Immature natural killer cell (primary cell): ENCODE measurements around the gene TAOK2. TPM values are rescaled to one million over a fixed set of nuclear protein-coding genes. Genes with fewer than 3 reads are reported as not detected.
"Not testable (repeated sequence)": the region's sequence is repeated elsewhere in the genome, so short reads cannot be mapped to it uniquely, and the experiment has no call there.

Experiments used
- DNase-seq, 3 donors: peaks; one replicate each; pipeline ENCODE4 v3.0.0; 2022; ENCODE audit warnings: mixed read lengths in 1 of 3
- H3K27ac Mint-ChIP-seq, 6 donors: one replicate each; pipeline ENCODE4 v1.8.0; 2020; ENCODE audit warnings: mixed read lengths in 6 of 6, mild to moderate bottlenecking in 5 of 6, inconsistent platforms in 4 of 6, moderate library complexity in 3 of 6
- H3K27me3 Mint-ChIP-seq, 3 donors: one replicate each; pipeline ENCODE4 v1.8.0; 2020 to 2021; ENCODE audit warnings: low read depth in 3 of 3, mild to moderate bottlenecking in 3 of 3, mixed read lengths in 3 of 3, moderate library complexity in 3 of 3, inconsistent platforms in 1 of 3
- H3K36me3 Mint-ChIP-seq, 3 donors: one replicate each; pipeline ENCODE4 v1.8.0; 2020; ENCODE audit warnings: mixed read lengths in 3 of 3, inconsistent platforms in 2 of 3, mild to moderate bottlenecking in 2 of 3
- H3K4me1 Mint-ChIP-seq, 2 donors: one replicate each; pipeline ENCODE4 v1.8.0; 2020; ENCODE audit warnings: inconsistent platforms in 2 of 2, mild to moderate bottlenecking in 2 of 2, mixed read lengths in 2 of 2, moderate library complexity in 1 of 2
- H3K4me3 Mint-ChIP-seq, 5 donors: one replicate each; pipeline ENCODE4 v1.8.0; 2020; ENCODE audit warnings: mild to moderate bottlenecking in 5 of 5, mixed read lengths in 5 of 5, inconsistent platforms in 3 of 5, moderate library complexity in 3 of 5
- H3K9me3 Mint-ChIP-seq, 6 donors: one replicate each; pipeline ENCODE4 v1.8.0; 2020; ENCODE audit warnings: mild to moderate bottlenecking in 6 of 6, mixed read lengths in 6 of 6, inconsistent platforms in 4 of 6, moderate library complexity in 3 of 6
- polyA plus RNA-seq, 3 donors: library from polyadenylated mRNA; unstranded; fragments of 300-500 nt; fragmentation: Illumina TruSeq; gene quantifications; one replicate each; pipeline ENCODE4 v1.2.3, GENCODE V29; 2021

TAOK2 gene
- polyA plus RNA-seq, 3 donors from 2014 or later, result 2.1 to 10.7 (median 3.0) TPM

DNA sequence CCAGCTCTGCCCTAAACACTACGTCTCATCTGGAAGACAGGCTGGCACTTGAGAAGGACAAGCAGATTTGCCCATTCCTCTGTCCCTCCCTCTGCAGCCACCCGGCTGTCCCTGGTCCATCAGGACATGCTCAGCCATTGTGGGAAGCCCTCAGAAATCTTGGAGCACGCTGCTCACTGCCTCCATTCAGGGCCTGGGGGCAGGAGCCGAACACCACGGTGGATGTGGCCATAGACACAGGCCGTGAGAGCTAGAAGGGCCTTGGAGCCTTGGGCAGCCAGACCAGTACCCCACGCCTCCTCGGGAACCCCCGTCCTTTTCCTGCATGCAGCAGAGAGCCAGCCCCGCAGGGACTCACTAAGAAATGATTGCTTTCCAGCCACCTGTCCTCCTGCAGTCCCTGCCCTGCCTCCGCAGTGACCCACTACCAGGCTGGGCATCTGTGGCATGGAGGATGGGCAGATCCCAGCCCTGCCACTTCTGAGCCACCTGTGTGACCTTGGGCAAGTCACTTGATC lies 33.8 kb downstream of the TAOK2 start:
- Mint-ChIP-seq H3K27me3 (peaks cover 10 to 15% (median 10%) of the 10 kb centered on the region in 3 donors), H3K4me1 (peaks cover 5% of the 10 kb centered on the region in 2 donors), H3K36me3 (peaks cover 0 to 2% (median 0%) of the 10 kb centered on the region in 3 donors), H3K9me3 (peaks cover 0 to 3% (median 0%) of the 10 kb centered on the region in 6 donors), H3K4me3 (no peak overlapping the region), H3K27ac (no peak overlapping the region)
- DNase-seq, result no peak

DNA sequence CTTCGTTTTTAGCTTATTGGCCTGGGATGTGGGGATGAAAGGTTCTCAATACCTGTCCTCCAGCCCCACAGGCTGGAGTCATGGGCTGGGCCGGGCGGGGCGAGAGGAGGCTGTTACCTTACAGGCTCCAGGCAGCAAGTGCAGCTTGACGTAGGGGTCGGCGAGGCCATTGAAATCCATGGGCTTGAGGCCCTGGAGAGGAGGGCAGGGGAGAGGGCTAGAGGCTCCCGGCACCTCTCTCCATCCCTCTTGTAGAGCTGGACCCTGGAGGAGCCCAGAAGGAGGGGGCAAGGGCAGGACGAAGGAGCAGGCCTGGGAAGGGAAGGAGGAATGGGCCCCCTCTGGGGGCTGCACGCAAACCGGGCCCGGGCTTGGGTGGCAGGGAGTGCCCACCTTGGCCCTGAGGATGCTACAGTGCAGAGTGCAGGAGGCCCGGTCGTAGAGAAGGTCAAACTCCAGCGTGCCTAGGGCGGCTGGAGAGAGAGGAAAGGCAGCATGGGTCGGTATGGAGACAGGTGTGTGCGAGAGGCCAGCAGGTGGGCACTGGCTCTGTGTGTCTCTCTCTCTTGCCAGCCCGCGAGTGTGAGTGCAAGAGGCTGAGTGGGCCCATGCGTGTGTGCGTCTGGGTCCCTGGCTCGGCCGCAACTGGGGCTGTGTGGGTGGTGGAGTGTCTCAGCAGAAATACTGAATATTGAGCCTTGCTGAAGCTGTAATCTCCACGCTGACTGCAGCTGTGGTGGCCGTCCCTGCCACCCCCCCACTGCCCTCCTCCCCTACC lies 35.6 kb downstream of the TAOK2 start:
- peaks cover 10 to 18% (median 14%) of the 10 kb centered on the region in 3 donors for H3K27me3 Mint-ChIP-seq

DNA sequence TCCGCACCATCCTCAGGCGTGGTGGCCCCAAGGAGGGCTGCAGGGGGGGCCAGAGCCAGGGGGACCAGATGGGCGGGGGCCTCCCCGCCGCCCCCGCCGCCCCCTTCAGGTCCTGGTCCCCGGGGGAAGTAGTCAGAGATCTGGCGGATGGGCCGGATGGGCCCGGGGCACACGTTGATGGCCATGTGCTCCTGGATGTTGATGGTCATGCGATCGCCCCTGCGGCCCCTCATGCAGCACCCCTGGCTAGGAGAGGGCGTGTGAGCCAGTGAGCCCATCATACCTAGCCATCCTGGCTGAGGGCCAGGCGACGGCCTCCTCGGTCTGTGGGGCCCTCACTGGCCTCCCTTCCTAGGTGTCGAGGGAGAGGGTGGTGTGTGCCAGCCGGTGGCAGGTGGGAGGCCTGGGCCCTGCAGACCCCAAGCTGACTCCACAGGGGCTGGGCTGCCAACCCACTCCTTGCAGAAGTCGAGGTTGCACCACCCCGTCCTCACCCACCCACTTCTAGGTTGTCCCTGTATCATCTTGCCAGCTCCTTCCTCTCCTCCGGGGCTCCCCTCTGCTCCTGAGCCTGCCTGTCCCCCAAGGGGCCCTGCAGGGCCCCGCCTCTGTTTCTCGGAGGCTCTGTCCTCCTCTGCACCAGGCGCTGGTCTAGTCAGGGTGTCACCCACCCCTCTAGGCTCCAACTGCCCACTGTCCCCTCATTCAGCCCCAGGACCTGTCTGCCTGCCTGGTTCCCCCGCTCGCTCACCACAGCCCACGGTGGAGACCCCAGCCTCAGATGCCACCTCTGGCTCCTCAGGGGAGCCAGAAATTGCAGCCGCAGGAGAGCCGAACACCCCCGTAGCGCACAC lies 36.5 kb downstream of the TAOK2 start:
- peaks cover 10 to 18% (median 14%) of the 10 kb centered on the region in 3 donors for H3K27me3 Mint-ChIP-seq
- no peak for DNase-seq
- H3K27ac Mint-ChIP-seq, result peak overlapping the region in 1 of 6 donors; percentile 50
- H3K36me3 Mint-ChIP-seq, result no peaks in the 10 kb centered on the region
- peaks cover 2 to 5% of the 10 kb centered on the region in 2 donors for H3K4me1 Mint-ChIP-seq
- H3K4me3 Mint-ChIP-seq, result peak overlapping the region in 4 of 5 donors; percentile 36 to 66 (median 41)
- H3K9me3 Mint-ChIP-seq, result peaks cover 0 to 2% (median 0%) of the 10 kb centered on the region in 6 donors

More for the DNA sequence above, 35.6 kb downstream of the TAOK2 start:
- H3K36me3 Mint-ChIP-seq, result no peaks in the 10 kb centered on the region
- no peak overlapping the region for H3K27ac Mint-ChIP-seq
- H3K4me3 Mint-ChIP-seq, result peak overlapping the region in 3 of 5 donors; percentile 18 to 48 (median 24)
- H3K4me1 Mint-ChIP-seq, result peaks cover 2 to 5% of the 10 kb centered on the region in 2 donors
- peaks cover 0 to 2% (median 0%) of the 10 kb centered on the region in 6 donors for H3K9me3 Mint-ChIP-seq
- DNase-seq, result no peak

GRCh38 chr16:30010844-30011713 lies 37.4 kb downstream of the TAOK2 start, which contains the start of gene DOC2A:
DOC2A (minus strand) TSS chr16:30011027; CDS start chr16:30010222, 805 bp downstream.
- H3K4me1 Mint-ChIP-seq, result peaks cover 2 to 5% of the 10 kb centered on the region in 2 donors
- H3K27ac Mint-ChIP-seq, result peak within 1 kb of the TSS in 1 of 6 donors; percentile 50
- peaks cover 0 to 2% (median 0%) of the 10 kb centered on the region in 6 donors for H3K9me3 Mint-ChIP-seq
- H3K36me3 Mint-ChIP-seq, result no peaks in the 10 kb centered on the region
- H3K27me3 Mint-ChIP-seq, result peaks cover 10 to 18% (median 14%) of the 10 kb centered on the region in 3 donors
- H3K4me3 Mint-ChIP-seq, result peak within 1 kb of the TSS in 4 of 5 donors; percentile 58 to 84 (median 70)
- DNase-seq, result no peak

DNA sequence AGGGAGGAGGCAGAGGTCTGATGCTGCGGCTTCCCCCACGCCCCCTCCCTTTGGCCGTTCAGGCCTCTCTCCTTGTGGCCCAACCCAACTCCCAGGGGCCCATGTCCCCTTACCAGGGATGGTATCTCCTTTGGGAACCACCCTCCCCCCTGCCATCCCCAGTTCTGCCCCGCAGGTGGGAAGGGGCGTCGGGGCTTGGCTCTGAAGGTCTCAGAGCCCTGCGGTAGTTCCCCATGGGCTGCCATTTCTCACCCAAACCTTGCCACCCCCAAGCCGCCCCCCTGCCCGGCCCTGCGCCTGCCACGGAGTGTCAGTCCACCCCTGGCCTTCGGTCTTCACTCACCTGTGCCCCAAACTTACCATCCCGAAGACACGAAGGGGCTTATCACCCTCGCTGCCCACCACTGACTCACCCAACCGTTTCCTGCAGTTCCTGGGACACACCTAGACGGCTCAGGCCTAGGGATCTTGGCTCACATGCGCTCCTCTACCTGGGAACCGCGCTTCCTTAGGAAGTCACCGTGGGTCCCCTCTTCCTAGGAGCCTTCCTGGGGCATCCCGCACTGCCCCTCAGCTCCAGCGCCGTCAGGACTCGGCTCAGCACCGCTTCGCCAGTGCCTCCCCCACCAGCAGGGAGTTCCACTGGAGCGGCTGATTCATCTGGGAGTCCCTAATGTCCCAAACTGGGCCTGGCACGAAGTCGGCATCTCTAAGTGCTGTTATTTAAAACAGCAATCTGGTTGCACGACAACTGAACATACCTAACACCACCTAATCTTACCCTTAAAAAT lies 38.2 kb downstream of the TAOK2 start:
- H3K27me3 Mint-ChIP-seq, result peaks cover 10 to 18% (median 14%) of the 10 kb centered on the region in 3 donors
- H3K36me3 Mint-ChIP-seq, result no peaks in the 10 kb centered on the region
- no peak overlapping the region for H3K27ac Mint-ChIP-seq
- H3K4me3 Mint-ChIP-seq, result peak overlapping the region; percentile 60 to 84 (median 76)
- no peak for DNase-seq
- H3K4me1 Mint-ChIP-seq, result peaks cover 2 to 5% of the 10 kb centered on the region in 2 donors
- H3K9me3 Mint-ChIP-seq, result peaks cover 0 to 2% (median 0%) of the 10 kb centered on the region in 6 donors

- not testable (repeated sequence) for H3K36me3 Mint-ChIP-seq, H3K9me3 Mint-ChIP-seq, H3K4me1 Mint-ChIP-seq, DNase-seq, H3K4me3 Mint-ChIP-seq, H3K27ac Mint-ChIP-seq
- H3K27me3 Mint-ChIP-seq, result peaks cover 8 to 20% (median 14%) of the 10 kb centered on the region in 3 donors
Observed at GRCh38 chr16:30012598-30012997, 38.9 kb downstream of the TAOK2 start.

GRCh38 chr16:30015450-30015849 lies 41.8 kb downstream of the TAOK2 start:
- not testable (repeated sequence) for DNase-seq, H3K36me3 Mint-ChIP-seq, H3K27ac Mint-ChIP-seq, H3K4me1 Mint-ChIP-seq, H3K4me3 Mint-ChIP-seq, H3K9me3 Mint-ChIP-seq
- H3K27me3 Mint-ChIP-seq, result peaks cover 4 to 16% (median 12%) of the 10 kb centered on the region in 3 donors

GRCh38 chr16:30016555-30017276 lies 43.0 kb downstream of the TAOK2 start:
- no peak for DNase-seq
- Mint-ChIP-seq H3K27me3 (peaks cover 2 to 15% (median 14%) of the 10 kb centered on the region in 3 donors), H3K36me3 (no peaks in the 10 kb centered on the region), H3K4me1 (peaks cover 10 to 14% of the 10 kb centered on the region in 2 donors), H3K4me3 (no peak overlapping the region), H3K9me3 (peaks cover 0 to 2% (median 0%) of the 10 kb centered on the region in 6 donors), H3K27ac (no peak overlapping the region)

GRCh38 chr16:30017277-30017656 lies 43.6 kb downstream of the TAOK2 start:
- no peak overlapping the region for H3K27ac Mint-ChIP-seq

DNA sequence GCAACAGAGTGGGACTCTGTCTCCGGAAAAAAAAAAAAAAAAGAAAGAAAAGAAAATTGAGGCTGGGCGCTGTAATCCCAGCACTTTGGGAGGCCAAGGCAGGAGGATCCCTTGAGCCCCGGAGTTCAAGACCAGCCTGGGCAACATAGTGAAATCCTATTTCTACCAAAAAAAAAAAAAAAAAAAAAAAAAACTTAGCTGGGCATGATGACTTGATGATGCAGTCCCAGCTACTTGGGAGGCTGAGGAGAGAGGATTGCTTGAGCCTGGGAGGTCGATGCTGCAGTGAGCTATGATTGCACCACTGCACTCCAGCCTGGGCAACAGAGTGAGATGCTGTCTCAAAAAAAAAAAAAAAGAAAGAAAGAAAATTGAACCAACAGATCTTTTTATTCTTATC lies 44.3 kb downstream of the TAOK2 start:
- H3K4me3 Mint-ChIP-seq, H3K27ac Mint-ChIP-seq, H3K9me3 Mint-ChIP-seq, H3K4me1 Mint-ChIP-seq, H3K36me3 Mint-ChIP-seq, DNase-seq: not testable (repeated sequence)
- peaks cover 0 to 11% (median 7%) of the 10 kb centered on the region in 3 donors for H3K27me3 Mint-ChIP-seq

More at GRCh38 chr16:30017277-30017656, 43.6 kb downstream of the TAOK2 start:
- Mint-ChIP-seq H3K27me3 (peaks cover 0 to 14% (median 9%) of the 10 kb centered on the region in 3 donors), H3K36me3 (no peaks in the 10 kb centered on the region), H3K4me3 (no peak overlapping the region), H3K9me3 (no peaks in the 10 kb centered on the region), H3K4me1 (peaks cover 8 to 9% of the 10 kb centered on the region in 2 donors)
- DNase-seq, result no peak

GRCh38 chr16:30018731-30019158 lies 45.1 kb downstream of the TAOK2 start:
- no peaks in the 10 kb centered on the region for H3K36me3 Mint-ChIP-seq
- no peak overlapping the region for H3K4me3 Mint-ChIP-seq
- H3K4me1 Mint-ChIP-seq, result peaks cover 8 to 9% of the 10 kb centered on the region in 2 donors
- no peaks in the 10 kb centered on the region for H3K9me3 Mint-ChIP-seq
- peaks cover 0 to 11% (median 5%) of the 10 kb centered on the region in 3 donors for H3K27me3 Mint-ChIP-seq
- H3K27ac Mint-ChIP-seq, result no peak overlapping the region
- DNase-seq, result no peak

DNA sequence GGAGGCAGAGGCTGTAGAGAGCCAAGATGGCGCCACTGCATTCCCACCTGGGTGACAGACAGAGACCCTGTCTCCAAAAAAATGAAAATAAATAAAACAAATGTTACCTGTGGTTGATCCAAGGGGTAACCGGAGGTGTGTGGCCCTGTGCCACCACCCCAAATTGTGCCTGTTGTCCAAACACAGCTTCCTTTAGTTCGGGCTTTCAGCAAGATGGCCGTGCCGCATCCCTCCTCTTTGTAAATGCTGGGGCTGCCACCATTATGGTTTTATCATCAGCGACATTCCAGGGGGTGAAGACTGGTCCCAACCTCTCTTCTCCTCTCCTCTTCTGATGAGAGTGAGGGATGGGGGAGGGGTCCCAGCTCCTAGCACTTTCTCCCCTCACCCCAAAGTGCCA lies 49.2 kb downstream of the TAOK2 start, which contains the start of gene C16orf92:
TSS of gene C16orf92 (plus strand) at position 312 of the 400 bp plus-strand sequence. CDS start 143 bp downstream, outside the sequence.
- Mint-ChIP-seq H3K36me3 (no peaks in the 10 kb centered on the region), H3K4me1 (peaks cover 8 to 9% of the 10 kb centered on the region in 2 donors), H3K27me3 (peaks cover 2 to 13% (median 5%) of the 10 kb centered on the region in 3 donors), H3K27ac (no peak within 1 kb of the TSS), H3K9me3 (peaks cover 0 to 2% (median 0%) of the 10 kb centered on the region in 6 donors), H3K4me3 (no peak within 1 kb of the TSS)
- DNase-seq, result no peak
